AG09309 (cell line): ENCODE results near the gene IFNA1.

Experiments
- DNase-seq: peaks from one replicate; pipeline ENCODE4 v3.0.0-alpha.2; 2010; ENCODE audit warnings: low read depth
- H3K4me3 ChIP-seq: 2 replicates; pipeline ENCODE4 v1.5.1; 2011; ENCODE audit warnings: mild to moderate bottlenecking, low read depth, low read length, moderate library complexity; ENCODE audit not compliant: control insufficient read depth
- TF ChIP-seq, protein P1 (sequence below): IDR thresholded peaks from 2 replicates; pipeline ENCODE4 v1.5.1; 2011; ENCODE audit warnings: mild to moderate bottlenecking, low read depth, low read length, inconsistent platforms; ENCODE audit not compliant: insufficient read depth, control insufficient read depth; ENCODE audit errors: missing control alignments

The IFNA1 gene

GRCh38 chr9:21465138-21465537 is 24.9 kb downstream of the IFNA1 start:
- TF ChIP-seq, protein P1, sequence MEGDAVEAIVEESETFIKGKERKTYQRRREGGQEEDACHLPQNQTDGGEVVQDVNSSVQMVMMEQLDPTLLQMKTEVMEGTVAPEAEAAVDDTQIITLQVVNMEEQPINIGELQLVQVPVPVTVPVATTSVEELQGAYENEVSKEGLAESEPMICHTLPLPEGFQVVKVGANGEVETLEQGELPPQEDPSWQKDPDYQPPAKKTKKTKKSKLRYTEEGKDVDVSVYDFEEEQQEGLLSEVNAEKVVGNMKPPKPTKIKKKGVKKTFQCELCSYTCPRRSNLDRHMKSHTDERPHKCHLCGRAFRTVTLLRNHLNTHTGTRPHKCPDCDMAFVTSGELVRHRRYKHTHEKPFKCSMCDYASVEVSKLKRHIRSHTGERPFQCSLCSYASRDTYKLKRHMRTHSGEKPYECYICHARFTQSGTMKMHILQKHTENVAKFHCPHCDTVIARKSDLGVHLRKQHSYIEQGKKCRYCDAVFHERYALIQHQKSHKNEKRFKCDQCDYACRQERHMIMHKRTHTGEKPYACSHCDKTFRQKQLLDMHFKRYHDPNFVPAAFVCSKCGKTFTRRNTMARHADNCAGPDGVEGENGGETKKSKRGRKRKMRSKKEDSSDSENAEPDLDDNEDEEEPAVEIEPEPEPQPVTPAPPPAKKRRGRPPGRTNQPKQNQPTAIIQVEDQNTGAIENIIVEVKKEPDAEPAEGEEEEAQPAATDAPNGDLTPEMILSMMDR = no peak
- no peak overlapping the region for H3K4me3 ChIP-seq
- DNase-seq = no peak

DNA sequence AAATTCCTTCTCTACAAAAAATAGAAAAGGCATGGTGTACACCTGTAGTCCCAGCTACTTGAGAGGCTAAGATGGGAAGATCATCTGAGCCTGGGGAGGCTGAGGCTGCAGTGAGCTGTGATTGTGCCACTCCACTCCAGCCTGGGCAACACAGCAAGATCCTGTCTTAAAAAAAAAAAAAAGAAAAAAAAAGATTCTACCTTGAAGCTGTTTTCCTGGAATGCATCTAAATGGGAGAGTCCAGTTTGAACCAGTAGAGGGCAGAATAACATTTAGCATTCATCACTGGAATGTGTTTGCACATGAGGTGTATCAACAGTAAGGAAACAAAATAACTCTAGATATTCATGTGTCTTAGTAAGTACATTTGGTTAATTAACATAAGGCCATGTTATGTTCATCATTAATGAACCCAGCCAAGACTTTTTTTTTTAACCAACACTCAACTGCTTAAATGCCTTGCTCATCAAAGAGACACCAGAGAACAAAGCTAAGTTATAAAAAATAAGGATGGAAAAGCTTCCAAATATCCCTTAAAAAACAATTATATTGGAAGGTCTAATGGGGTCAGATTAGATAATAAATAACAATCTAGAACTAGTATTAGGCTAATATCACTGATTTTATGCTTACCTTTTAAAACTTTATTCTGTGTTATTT is 25.8 kb downstream of the IFNA1 start:
- TF ChIP-seq, protein P1 = peak; percentile 69
- DNase-seq = peak; percentile 32
- H3K4me3 ChIP-seq = no peak overlapping the region

GRCh38 chr9:21470126-21470525 is 29.9 kb downstream of the IFNA1 start:
- TF ChIP-seq, protein P1 = no peak
- DNase-seq = no peak
- no peak overlapping the region for H3K4me3 ChIP-seq

DNA sequence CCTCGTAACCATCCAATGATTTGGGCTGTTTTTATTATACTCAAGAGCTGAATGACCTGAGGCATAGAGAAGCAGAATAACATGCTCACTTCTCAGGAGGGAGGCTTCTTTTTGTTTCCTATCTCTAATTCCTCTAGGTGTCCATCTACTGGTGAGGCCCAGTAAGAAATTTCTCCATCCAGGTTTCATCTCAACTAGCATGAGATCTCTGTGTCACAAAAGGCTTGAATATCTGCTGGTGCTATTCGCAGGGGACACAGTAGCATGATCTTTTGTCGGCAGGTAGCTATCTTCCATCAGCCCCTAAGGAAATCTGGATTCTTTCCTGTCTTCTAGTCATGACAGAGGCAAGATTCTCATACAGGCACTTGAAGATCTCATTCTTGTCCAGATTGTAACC is 33.0 kb downstream of the IFNA1 start:
- no peak overlapping the region for H3K4me3 ChIP-seq
- TF ChIP-seq, protein P1 = no peak
- DNase-seq = no peak

DNA sequence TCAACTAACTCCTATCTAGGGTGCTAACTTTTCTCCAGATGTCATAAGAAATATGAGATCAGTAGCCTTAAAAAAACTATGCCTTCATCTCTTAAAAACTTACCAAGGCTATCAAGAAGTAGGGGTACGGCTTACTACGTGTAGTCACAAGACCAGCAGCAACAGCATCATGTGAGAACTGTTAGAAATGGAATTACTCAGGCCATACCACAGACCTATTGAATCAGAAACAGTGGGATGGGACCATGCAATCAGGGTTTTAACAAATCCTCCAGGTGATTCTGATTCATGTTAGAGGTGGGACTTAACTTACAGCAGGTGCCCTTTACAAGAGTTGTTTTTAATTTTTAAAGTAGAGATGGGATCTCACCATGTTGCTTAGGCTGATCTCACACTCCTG is 37.2 kb downstream of the IFNA1 start:
- H3K4me3 ChIP-seq = no peak overlapping the region
- TF ChIP-seq, protein P1 = no peak
- no peak for DNase-seq

- no peak overlapping the region for H3K4me3 ChIP-seq
- TF ChIP-seq, protein P1 = no peak
- no peak for DNase-seq
Measured at GRCh38 chr9:21479152-21479702, 39.0 kb downstream of the IFNA1 start.

- no peak for DNase-seq
- TF ChIP-seq, protein P1 = no peak
- H3K4me3 ChIP-seq = no peak overlapping the region
Measured at GRCh38 chr9:21481470-21482056, 41.3 kb downstream of the IFNA1 start.
